Sigmoid colon (tissue), 7 donors: ENCODE results near the gene HEATR5A. TPM values are rescaled to one million over a fixed set of nuclear protein-coding genes. Genes with fewer than 3 reads are reported as not detected.

ENCODE experiments used
- DNase-seq: peaks from one replicate; pipeline ENCODE4 v3.0.0-alpha.2; 2019
- H3K27ac ChIP-seq, 4 donors: fragments of 200-600 bp; sonication (generic); one replicate each; pipeline ENCODE4 v1.5.1; 2016 to 2019; ENCODE audit warnings: mild to moderate bottlenecking in 1 of 4
- H3K27me3 ChIP-seq, 3 donors: fragments of 200-600 bp; sonication (generic); one replicate each; pipeline ENCODE4 v1.5.1; 2019; ENCODE audit warnings: mild to moderate bottlenecking in 1 of 3
- H3K36me3 ChIP-seq, 4 donors: fragments of 200-600 bp; sonication (generic); one replicate each; pipeline ENCODE4 v1.5.1; 2016 to 2019
- H3K4me1 ChIP-seq, 4 donors: fragments of 200-600 bp; sonication (generic); one replicate each; pipeline ENCODE4 v1.5.1; 2017 to 2019
- H3K4me3 ChIP-seq, 4 donors: fragments of 200-600 bp; sonication (generic); one replicate each; pipeline ENCODE4 v1.5.1; 2017 to 2019; ENCODE audit warnings: mild to moderate bottlenecking in 2 of 4, moderate library complexity in 1 of 4
- H3K9me3 ChIP-seq, 4 donors: fragments of 200-600 bp in 3 of 4; sonication (generic) in 3 of 4; one replicate each; pipeline versions ENCODE4 v1.5.1 to v1.6.1; 2013 to 2019
- EP300 ChIP-seq, 4 donors: sonication (generic); formaldehyde crosslinking; IDR thresholded peaks; one replicate each; pipeline ENCODE4 v1.6.1; 2017; ENCODE audit warnings: antibody characterized with exemption in 4 of 4
- POLR2A ChIP-seq, 2 donors: fragments of 450-650 bp; IDR thresholded peaks; one replicate each; pipeline ENCODE4 v1.6.1; 2016; ENCODE audit warnings: antibody characterized with exemption in 2 of 2, mild to moderate bottlenecking in 2 of 2, moderate library complexity in 2 of 2
- POLR2AphosphoS5 ChIP-seq, 4 donors: sonication (generic); formaldehyde crosslinking; IDR thresholded peaks; one replicate each; pipeline ENCODE4 v1.6.1; 2017; ENCODE audit warnings: antibody characterized with exemption in 4 of 4
- WGBS, 2 donors: extraction: QIAGEN DNeasy Blood & Tissue Kit; methylation state at CpG; one replicate each; pipeline ENCODE4 v1.1.7; 2013; 5-methylcytosine and 5-hydroxymethylcytosine counted together
- intact Hi-C: fragments of 100-400 bp; cut with DNase I; formaldehyde crosslinking; loops from one replicate; pipeline ENCODE4 v1.15.1; 2023
- polyA plus RNA-seq, 3 donors: library from polyadenylated mRNA; stranded (reverse); fragments of 200-250 nt; gene quantifications; one replicate each; pipeline ENCODE4 v1.2.3, GENCODE V29; 2013
- total RNA-seq, 4 donors: library from RNA; depleted of rRNA; stranded (reverse); fragments of >200 nt; gene quantifications; one replicate each; pipeline ENCODE4 v1.1.0, GENCODE V29; 2016
- TF ChIP-seq, protein P1 (sequence below), 4 experiments: fragments of 450-650 bp in 3 of 4; fragments of 200-600 bp in 1 of 4; IDR thresholded peaks; one replicate each; pipeline ENCODE4 v1.5.1; 2016 to 2019; ENCODE audit warnings: antibody characterized with exemption in 4 of 4, mild to moderate bottlenecking in 3 of 4, moderate library complexity in 2 of 4
- donor health status: healthy with polysubstance abuse.
- donor health status: Bipolar disorder and iron deficiency.
- donor health status: healthy.

HEATR5A gene
- total and polyA plus RNA-seq, 7 donors: 9.3 to 41.9 (median 28.7) TPM

DNA sequence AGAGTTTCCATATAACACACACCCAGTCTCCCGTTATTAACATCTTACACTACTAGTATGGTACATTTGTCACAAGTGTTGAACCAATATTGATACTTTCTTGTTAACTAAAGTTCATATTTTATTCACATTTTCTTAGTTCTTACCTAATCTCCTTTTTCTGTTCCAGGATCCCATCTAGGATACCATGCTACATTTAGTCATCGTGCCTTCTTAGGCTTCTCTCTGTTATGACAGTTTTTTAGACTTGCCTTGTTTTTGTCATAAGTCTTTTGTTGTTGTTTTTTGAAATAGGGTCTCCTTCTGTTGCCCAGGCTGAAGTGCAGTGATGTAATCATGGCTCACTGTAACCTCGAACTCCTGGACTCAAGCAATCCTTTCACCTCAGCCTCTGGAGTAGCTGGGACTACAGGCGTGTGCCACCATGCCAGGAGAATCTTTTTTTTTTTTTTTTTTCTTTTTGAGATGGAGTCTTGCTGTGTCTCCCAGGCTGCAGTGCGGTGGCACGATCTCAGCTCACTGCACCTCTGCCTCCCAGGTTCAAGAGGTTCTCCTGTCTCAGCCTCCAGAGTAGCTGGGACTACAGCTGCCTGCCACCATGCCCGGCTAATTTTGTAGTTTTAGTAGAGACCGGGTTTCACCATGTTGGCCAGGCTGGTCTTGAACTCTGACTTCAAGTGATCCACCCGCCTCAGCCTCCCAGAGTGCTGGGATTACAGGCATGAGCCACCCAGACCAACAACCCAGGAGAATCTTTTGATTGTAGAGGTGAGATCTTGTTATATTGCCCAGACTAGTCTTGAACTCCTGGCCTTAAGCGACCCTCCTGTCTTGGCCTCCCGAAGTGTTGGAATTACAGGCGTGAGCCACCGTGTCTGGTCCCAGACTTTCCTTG is 153.7 kb downstream of the HEATR5A start:
- intact Hi-C loops: no loop called here
- no peak overlapping the region for H3K4me3 ChIP-seq
- H3K27me3 ChIP-seq: no peaks in the 10 kb centered on the region
- no peaks in the 10 kb centered on the region for H3K36me3 ChIP-seq
- H3K9me3 ChIP-seq: no peaks in the 10 kb centered on the region
- peaks cover 0 to 30% (median 17%) of the 10 kb centered on the region in 4 donors for H3K4me1 ChIP-seq
- 91 to 92% methylated on average over 13 of the region's 13 CpGs for WGBS, 2 donors
- H3K27ac ChIP-seq: peak overlapping the region in 1 of 4 donors; percentile 84
- TF ChIP-seq EP300 (IDR thresholded peaks at IDR 0.05) (no peak), POLR2AphosphoS5 (IDR thresholded peaks at IDR 0.05) (no peak), POLR2A (IDR thresholded peaks at IDR 0.05) (no peak)
- TF ChIP-seq, protein P1, sequence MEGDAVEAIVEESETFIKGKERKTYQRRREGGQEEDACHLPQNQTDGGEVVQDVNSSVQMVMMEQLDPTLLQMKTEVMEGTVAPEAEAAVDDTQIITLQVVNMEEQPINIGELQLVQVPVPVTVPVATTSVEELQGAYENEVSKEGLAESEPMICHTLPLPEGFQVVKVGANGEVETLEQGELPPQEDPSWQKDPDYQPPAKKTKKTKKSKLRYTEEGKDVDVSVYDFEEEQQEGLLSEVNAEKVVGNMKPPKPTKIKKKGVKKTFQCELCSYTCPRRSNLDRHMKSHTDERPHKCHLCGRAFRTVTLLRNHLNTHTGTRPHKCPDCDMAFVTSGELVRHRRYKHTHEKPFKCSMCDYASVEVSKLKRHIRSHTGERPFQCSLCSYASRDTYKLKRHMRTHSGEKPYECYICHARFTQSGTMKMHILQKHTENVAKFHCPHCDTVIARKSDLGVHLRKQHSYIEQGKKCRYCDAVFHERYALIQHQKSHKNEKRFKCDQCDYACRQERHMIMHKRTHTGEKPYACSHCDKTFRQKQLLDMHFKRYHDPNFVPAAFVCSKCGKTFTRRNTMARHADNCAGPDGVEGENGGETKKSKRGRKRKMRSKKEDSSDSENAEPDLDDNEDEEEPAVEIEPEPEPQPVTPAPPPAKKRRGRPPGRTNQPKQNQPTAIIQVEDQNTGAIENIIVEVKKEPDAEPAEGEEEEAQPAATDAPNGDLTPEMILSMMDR (IDR thresholded peaks at IDR 0.05): no peak
- DNase-seq: no peak

DNA sequence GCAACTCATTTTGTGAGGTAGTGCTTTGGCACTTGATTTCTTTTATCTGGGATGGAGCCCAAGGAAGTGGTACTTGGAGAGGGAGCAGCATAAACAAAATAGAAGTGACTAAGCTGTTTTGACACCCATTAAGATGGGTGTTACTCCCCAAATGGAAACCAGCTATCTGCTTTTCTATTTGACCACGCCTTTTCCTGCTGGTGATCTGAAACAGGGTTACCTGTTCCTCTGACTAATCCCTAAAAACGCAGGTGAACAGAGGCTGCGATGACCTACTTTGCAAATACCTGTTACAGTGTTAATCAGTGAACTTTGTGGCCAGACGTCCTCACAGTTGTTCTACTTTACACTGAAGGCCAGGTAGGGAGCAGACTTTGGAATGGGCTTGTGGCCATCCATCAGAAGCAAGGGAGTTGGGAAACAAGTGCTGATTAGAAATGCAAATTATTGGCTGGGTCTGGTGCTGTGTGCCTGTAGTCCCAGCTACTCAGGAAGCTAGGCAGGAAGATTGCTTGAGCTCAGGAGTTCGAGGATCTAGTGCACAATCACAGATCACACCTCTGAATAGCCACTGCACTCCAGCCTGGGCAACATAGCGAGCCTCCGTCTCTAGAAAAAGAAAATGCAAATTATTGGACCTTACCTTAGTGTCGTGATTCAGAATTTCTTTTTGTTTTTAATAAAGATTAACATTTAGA is 154.5 kb downstream of the HEATR5A start:
- peak overlapping the region in 1 of 4 donors; percentile 84 for H3K27ac ChIP-seq
- no peaks in the 10 kb centered on the region for H3K36me3 ChIP-seq
- no peak for TF ChIP-seq EP300 (IDR thresholded peaks at IDR 0.05)
- no peak for TF ChIP-seq POLR2AphosphoS5 (IDR thresholded peaks at IDR 0.05)
- TF ChIP-seq, protein P1 (IDR thresholded peaks at IDR 0.05): no peak
- TF ChIP-seq POLR2A (IDR thresholded peaks at IDR 0.05): no peak
- 55 to 77% methylated on average over 8 of the region's 8 CpGs for WGBS, 2 donors
- H3K9me3 ChIP-seq: no peaks in the 10 kb centered on the region
- H3K4me3 ChIP-seq: no peak overlapping the region
- no peaks in the 10 kb centered on the region for H3K27me3 ChIP-seq
- peaks cover 0 to 30% (median 17%) of the 10 kb centered on the region in 4 donors for H3K4me1 ChIP-seq
- DNase-seq: no peak
- intact Hi-C loops: no loop called here

DNA sequence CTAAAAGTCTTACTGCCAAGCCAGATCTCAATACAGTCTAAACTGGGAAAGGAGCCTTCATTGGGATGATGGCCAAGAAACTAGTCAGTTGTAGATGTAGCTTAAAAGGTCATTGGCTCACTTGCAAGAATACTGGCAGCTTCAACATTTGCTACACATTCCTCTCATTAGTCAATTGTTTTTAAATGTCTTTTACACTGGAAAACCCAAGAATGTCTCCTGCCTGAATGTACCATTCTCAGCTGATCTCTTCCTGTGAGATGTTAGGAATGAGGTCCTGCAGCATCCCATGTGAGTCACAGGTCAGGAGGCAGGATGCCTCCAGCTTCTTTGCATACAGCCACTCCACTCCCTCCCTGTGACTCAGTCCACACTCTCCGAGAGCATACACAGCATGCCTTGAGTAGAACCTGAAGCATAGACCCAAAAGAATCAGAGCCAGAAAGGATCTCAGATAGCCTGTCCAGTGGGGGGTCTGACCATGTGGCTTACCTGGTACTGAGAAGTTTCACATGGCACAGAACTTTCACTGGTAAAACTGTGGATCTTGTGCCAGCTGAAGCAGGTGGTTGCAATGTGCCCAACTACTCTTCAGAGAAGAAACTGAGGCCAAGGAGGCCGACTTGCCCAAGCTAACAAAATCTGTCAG is 156.7 kb downstream of the HEATR5A start:
- Histone ChIP-seq H3K36me3 (no peaks in the 10 kb centered on the region), H3K9me3 (no peaks in the 10 kb centered on the region), H3K4me3 (no peak overlapping the region), H3K4me1 (peaks cover 0 to 30% (median 17%) of the 10 kb centered on the region in 4 donors), H3K27ac (peak overlapping the region; percentile 24 to 84 (median 50)), H3K27me3 (no peaks in the 10 kb centered on the region)
- DNase-seq: peak; percentile 70
- intact Hi-C loops: no loop called here
- TF ChIP-seq POLR2AphosphoS5 (IDR thresholded peaks at IDR 0.05): peak in 3 of 4 donors; percentile 8 to 27 (median 13)
- TF ChIP-seq, protein P1 (IDR thresholded peaks at IDR 0.05): no peak
- WGBS, 2 donors: 77 to 80% methylated on average over 2 of the region's 2 CpGs

DNA sequence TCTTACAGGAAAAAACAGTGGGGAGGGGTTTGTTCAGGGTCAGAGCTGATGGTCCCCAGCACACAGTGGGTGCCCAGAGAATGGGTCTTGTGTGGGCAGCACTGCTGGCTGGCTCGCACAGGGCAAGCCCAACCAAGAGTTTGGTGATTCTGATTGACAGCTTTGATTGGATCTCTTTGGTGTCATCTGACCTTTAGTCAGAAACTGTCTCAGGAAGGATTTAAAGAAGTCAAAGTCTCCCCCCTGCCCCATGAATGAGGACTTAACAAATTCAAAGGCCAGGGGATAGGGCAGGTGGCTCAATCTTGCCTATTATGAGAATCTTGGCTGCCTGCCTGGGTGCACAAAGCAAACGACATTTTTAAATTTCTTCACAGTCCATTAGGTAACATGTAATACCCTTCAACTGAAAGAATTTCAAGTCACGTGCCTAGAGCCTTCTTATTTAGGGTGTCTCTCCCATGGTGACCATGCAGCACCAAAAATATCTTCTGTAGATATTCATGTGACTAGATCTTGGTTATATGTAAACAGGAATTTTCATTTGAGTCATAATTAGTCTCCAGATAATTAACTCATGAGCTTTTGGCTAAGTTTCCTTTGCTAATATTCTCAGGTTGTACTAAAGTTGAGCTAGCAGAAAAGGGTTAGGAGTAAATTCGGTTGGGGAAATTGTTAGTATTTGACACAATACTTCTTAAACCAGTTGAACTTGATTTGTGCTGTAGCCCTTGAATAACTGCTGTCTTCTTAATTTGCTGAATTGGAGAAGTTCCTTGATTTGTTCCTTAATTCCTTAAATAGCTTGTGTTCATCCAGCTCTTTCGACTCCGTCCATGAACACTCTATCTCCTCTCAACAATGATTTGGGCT is 158.3 kb downstream of the HEATR5A start:
- intact Hi-C loops: no loop called here
- Histone ChIP-seq H3K4me3 (no peak overlapping the region), H3K27me3 (no peaks in the 10 kb centered on the region), H3K36me3 (no peaks in the 10 kb centered on the region), H3K9me3 (no peaks in the 10 kb centered on the region), H3K27ac (peak overlapping the region in 3 of 4 donors; percentile 24 to 84 (median 60)), H3K4me1 (peaks cover 0 to 30% (median 17%) of the 10 kb centered on the region in 4 donors)
- TF ChIP-seq, protein P1 (IDR thresholded peaks at IDR 0.05): no peak
- TF ChIP-seq POLR2AphosphoS5 (IDR thresholded peaks at IDR 0.05) (peak in 1 of 4 donors; percentile 7), POLR2A (IDR thresholded peaks at IDR 0.05) (no peak)
- WGBS, 2 donors: 53 to 70% methylated on average over 6 of the region's 6 CpGs
- DNase-seq: peak; percentile 65
